Transverse colon (tissue), 4 donors: Measurements from ENCODE around the gene ARHGAP24. TPM values are rescaled to one million over a fixed set of nuclear protein-coding genes. Genes with fewer than 3 reads are reported as not detected.

Experiments
- DNase-seq: peaks from one replicate; pipeline ENCODE4 v3.0.0-alpha.2; 2019
- H3K27ac ChIP-seq, 4 donors: fragments of 200-600 bp; sonication (generic); 2 replicates each; pipeline ENCODE4 v1.5.1; 2016 to 2018; ENCODE audit warnings: inconsistent platforms in 4 of 4
- H3K27me3 ChIP-seq: fragments of 200-600 bp; sonication (generic); 2 replicates; pipeline ENCODE4 v1.5.1; 2017; ENCODE audit warnings: inconsistent platforms
- H3K36me3 ChIP-seq, 4 donors: fragments of 200-600 bp; sonication (generic); 2 replicates each; pipeline ENCODE4 v1.5.1; 2017 to 2019; ENCODE audit warnings: inconsistent platforms in 4 of 4
- H3K4me1 ChIP-seq, 4 donors: fragments of 200-600 bp; sonication (generic); 2 replicates each; pipeline ENCODE4 v1.5.1; 2017 to 2020; ENCODE audit warnings: inconsistent platforms in 4 of 4
- H3K4me3 ChIP-seq, 4 donors: fragments of 200-600 bp; sonication (generic); 1 replicate in 1 of 4; 2 replicates in 3 of 4; pipeline versions ENCODE4 v1.5.1 to v1.6.1; 2017 to 2019; ENCODE audit warnings: inconsistent platforms in 4 of 4
- H3K9me3 ChIP-seq, 2 donors: fragments of 200-600 bp; sonication (generic); 2 replicates each; pipeline ENCODE4 v1.5.1; 2017 to 2019; ENCODE audit warnings: inconsistent platforms in 2 of 2
- EP300 ChIP-seq: sonication (generic); formaldehyde crosslinking; IDR thresholded peaks from one replicate; pipeline ENCODE4 v1.6.1; 2017; ENCODE audit warnings: antibody characterized with exemption, low read depth
- POLR2A ChIP-seq: fragments of 450-650 bp; IDR thresholded peaks from one replicate; pipeline ENCODE4 v1.6.1; 2016; ENCODE audit warnings: antibody characterized with exemption, mild to moderate bottlenecking, moderate library complexity
- POLR2AphosphoS5 ChIP-seq, 3 donors: sonication (generic); formaldehyde crosslinking; IDR thresholded peaks; one replicate each; pipeline ENCODE4 v1.6.1; 2016; ENCODE audit warnings: antibody characterized with exemption in 3 of 3
- WGBS, 2 donors: methylation state at CpG; one replicate each; pipeline ENCODE4 v1.1.5; 2018; ENCODE audit warnings: low coverage in 1 of 2; 5-methylcytosine and 5-hydroxymethylcytosine counted together
- in situ Hi-C, 4 donors: fragments of 200-750 bp; cut with MboI; loops; one replicate each; pipeline versions ENCODE4 v1.15.0 to v1.15.1; 2017; ENCODE audit warnings: low sequenced_read_pairs in 3 of 4, low pct_ligation_motif_present in 1 of 4, low pct_unique_long_range_greater_than_20kb in 1 of 4
- intact Hi-C: fragments of 100-400 bp; cut with DNase I; formaldehyde crosslinking; loops from one replicate; pipeline ENCODE4 v1.15.1; 2023; ENCODE audit warnings: low total_unique reads
- total RNA-seq, 4 donors: library from RNA; depleted of rRNA; stranded (reverse); fragments of >200 nt; gene quantifications; one replicate each; pipeline ENCODE4 v1.1.0, GENCODE V29; 2016
- TF ChIP-seq, protein P1 (sequence below), 5 experiments: fragments of 200-600 bp in 3 of 5; fragments of 450-650 bp in 2 of 5; sonication (generic) in 3 of 5; IDR thresholded peaks; 1 replicate in 2 of 5; 2 replicates in 3 of 5; pipeline ENCODE4 v1.5.1; 2016 to 2017; ENCODE audit warnings: antibody characterized with exemption in 5 of 5, inconsistent platforms in 3 of 5, mild to moderate bottlenecking in 2 of 5, moderate library complexity in 1 of 5

The ARHGAP24 gene
- total RNA-seq, 4 donors from 2014 or later = 4.2 to 32.0 (median 12.6) TPM

DNA sequence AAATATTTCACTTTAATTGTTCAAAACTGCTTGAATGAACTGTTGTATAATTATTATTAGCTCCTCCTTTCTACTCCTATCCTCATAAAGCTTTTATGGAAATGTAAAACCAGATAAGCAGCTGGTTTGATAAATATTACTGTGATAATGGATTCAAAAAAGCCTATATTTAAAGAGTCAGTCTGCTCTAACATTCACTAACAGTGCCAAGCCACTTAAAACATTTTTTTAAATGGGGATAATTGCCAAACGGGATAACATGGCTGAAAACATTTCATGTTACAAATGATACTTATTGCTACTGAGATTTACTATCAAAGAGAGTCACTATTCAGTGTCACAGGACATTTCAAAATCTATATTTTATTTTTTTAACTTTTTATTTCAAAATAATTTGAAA is 17.4 kb downstream of the ARHGAP24 start:
- in situ Hi-C loops (no loop called here), intact Hi-C loops (no loop called here)
- H3K27ac ChIP-seq = no peak overlapping the region
- H3K36me3 ChIP-seq = no peaks in the 10 kb centered on the region
- H3K27me3 ChIP-seq = no peaks in the 10 kb centered on the region
- TF ChIP-seq POLR2AphosphoS5 (IDR thresholded peaks at IDR 0.05) (no peak), POLR2A (no peak), EP300 (no peak)
- TF ChIP-seq, protein P1, sequence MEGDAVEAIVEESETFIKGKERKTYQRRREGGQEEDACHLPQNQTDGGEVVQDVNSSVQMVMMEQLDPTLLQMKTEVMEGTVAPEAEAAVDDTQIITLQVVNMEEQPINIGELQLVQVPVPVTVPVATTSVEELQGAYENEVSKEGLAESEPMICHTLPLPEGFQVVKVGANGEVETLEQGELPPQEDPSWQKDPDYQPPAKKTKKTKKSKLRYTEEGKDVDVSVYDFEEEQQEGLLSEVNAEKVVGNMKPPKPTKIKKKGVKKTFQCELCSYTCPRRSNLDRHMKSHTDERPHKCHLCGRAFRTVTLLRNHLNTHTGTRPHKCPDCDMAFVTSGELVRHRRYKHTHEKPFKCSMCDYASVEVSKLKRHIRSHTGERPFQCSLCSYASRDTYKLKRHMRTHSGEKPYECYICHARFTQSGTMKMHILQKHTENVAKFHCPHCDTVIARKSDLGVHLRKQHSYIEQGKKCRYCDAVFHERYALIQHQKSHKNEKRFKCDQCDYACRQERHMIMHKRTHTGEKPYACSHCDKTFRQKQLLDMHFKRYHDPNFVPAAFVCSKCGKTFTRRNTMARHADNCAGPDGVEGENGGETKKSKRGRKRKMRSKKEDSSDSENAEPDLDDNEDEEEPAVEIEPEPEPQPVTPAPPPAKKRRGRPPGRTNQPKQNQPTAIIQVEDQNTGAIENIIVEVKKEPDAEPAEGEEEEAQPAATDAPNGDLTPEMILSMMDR (IDR thresholded peaks at IDR 0.05) = no peak
- 69 to 74% methylated on average over 1 of the region's 1 CpG for WGBS, 2 donors
- H3K9me3 ChIP-seq = no peaks in the 10 kb centered on the region
- peaks cover 0 to 4% (median 0%) of the 10 kb centered on the region in 4 donors for H3K4me1 ChIP-seq
- DNase-seq = no peak
- no peak overlapping the region for H3K4me3 ChIP-seq

- TF ChIP-seq POLR2AphosphoS5 (IDR thresholded peaks at IDR 0.05) (no peak), POLR2A (no peak), EP300 (no peak)
- TF ChIP-seq, protein P1 (IDR thresholded peaks at IDR 0.05) = no peak
- no peaks in the 10 kb centered on the region for H3K9me3 ChIP-seq
- H3K4me3 ChIP-seq = no peak overlapping the region
- DNase-seq = no peak
- H3K36me3 ChIP-seq = no peaks in the 10 kb centered on the region
- H3K27me3 ChIP-seq = no peaks in the 10 kb centered on the region
- intact Hi-C loops (no loop called here), in situ Hi-C loops (no loop called here)
- H3K27ac ChIP-seq = no peak overlapping the region
- WGBS, 2 donors = 93 to 100% methylated on average over 1 to 3 of the region's 3 CpGs
- peaks cover 0 to 6% (median 2%) of the 10 kb centered on the region in 4 donors for H3K4me1 ChIP-seq
These were observed 20.7 kb downstream of the ARHGAP24 start for GRCh38 chr4:85495621-85496020.

DNA sequence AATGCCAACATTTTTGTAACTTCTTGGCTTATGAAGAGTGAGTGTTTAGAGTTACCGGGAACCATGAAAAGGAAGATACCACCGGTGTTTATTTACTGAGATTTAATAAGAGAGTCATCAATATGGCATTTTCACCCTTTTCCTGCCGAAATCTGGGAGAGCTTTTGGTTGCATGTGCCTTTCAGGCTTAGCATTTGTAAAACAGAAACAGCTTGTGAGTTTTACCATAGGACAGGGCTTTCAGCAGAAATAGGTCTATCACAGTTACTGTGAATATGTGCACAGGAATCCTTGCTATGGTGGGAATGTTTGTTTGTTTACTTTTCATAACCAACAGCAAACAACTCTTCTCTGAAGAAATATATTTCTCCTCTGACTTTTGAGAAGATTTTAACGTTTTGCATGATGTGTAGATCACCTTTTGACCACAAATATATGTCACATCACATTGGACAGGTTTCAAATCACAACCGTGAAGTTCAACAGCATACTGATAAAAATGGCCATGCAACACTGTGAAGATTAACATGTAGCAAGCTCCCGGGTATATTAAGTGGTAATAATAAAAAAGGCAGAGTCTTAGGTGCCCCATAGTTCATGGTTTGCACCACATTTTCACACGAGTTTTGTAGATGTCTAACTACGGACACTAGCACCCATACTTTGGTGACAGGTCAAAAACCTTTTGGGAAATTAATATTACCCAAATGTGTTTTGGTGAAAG is 21.3 kb downstream of the ARHGAP24 start:
- intact Hi-C loops = no loop called here
- TF ChIP-seq, protein P1 (IDR thresholded peaks at IDR 0.05) = no peak
- TF ChIP-seq POLR2A = no peak
- TF ChIP-seq EP300 = no peak
- no peak for TF ChIP-seq POLR2AphosphoS5 (IDR thresholded peaks at IDR 0.05)
- no peak overlapping the region for H3K27ac ChIP-seq
- no peak for DNase-seq
- H3K36me3 ChIP-seq = no peaks in the 10 kb centered on the region
- no peak overlapping the region for H3K4me3 ChIP-seq
- no peaks in the 10 kb centered on the region for H3K27me3 ChIP-seq
- in situ Hi-C loops = no loop called here
- peaks cover 0 to 6% (median 2%) of the 10 kb centered on the region in 4 donors for H3K4me1 ChIP-seq
- no peaks in the 10 kb centered on the region for H3K9me3 ChIP-seq
- 70 to 71% methylated on average over 6 to 8 of the region's 8 CpGs for WGBS, 2 donors

GRCh38 chr4:85496933-85497332 is 22.0 kb downstream of the ARHGAP24 start:
- no peaks in the 10 kb centered on the region for H3K9me3 ChIP-seq
- DNase-seq = no peak
- 55 to 66% methylated on average over 4 of the region's 4 CpGs for WGBS, 2 donors
- H3K36me3 ChIP-seq = no peaks in the 10 kb centered on the region
- intact Hi-C loops = no loop called here
- H3K27ac ChIP-seq = no peak overlapping the region
- H3K4me1 ChIP-seq = peaks cover 0 to 6% (median 2%) of the 10 kb centered on the region in 4 donors
- H3K4me3 ChIP-seq = no peak overlapping the region
- H3K27me3 ChIP-seq = no peaks in the 10 kb centered on the region
- TF ChIP-seq POLR2A (no peak), EP300 (no peak), POLR2AphosphoS5 (IDR thresholded peaks at IDR 0.05) (no peak)
- TF ChIP-seq, protein P1 (IDR thresholded peaks at IDR 0.05) = no peak
- in situ Hi-C loops = no loop called here
